Keratinocyte (primary cell): ENCODE results near the gene ACBD5.

Experiments
- EZH2 ChIP-seq: IDR thresholded peaks from one replicate; pipeline ENCODE4 v1.6.1; 2012; ENCODE audit warnings: inconsistent platforms, mild to moderate bottlenecking, low read length, moderate library complexity
- TF ChIP-seq, protein P1 (sequence below), 3 experiments: IDR thresholded peaks in 1 of 3; conservative IDR thresholded peaks in 1 of 3; optimal IDR thresholded peaks in 1 of 3; 2 replicates in 2 of 3; 3 replicates in 1 of 3; pipeline versions ENCODE3 to v1.5.1; 2011; ENCODE audit warnings: low read length in 3 of 3, mild to moderate bottlenecking in 3 of 3, moderate library complexity in 2 of 3, control low read depth in 1 of 3, inconsistent platforms in 1 of 3; ENCODE audit not compliant: insufficient read depth in 2 of 3; ENCODE audit errors: extremely low read depth in 1 of 3

DNA sequence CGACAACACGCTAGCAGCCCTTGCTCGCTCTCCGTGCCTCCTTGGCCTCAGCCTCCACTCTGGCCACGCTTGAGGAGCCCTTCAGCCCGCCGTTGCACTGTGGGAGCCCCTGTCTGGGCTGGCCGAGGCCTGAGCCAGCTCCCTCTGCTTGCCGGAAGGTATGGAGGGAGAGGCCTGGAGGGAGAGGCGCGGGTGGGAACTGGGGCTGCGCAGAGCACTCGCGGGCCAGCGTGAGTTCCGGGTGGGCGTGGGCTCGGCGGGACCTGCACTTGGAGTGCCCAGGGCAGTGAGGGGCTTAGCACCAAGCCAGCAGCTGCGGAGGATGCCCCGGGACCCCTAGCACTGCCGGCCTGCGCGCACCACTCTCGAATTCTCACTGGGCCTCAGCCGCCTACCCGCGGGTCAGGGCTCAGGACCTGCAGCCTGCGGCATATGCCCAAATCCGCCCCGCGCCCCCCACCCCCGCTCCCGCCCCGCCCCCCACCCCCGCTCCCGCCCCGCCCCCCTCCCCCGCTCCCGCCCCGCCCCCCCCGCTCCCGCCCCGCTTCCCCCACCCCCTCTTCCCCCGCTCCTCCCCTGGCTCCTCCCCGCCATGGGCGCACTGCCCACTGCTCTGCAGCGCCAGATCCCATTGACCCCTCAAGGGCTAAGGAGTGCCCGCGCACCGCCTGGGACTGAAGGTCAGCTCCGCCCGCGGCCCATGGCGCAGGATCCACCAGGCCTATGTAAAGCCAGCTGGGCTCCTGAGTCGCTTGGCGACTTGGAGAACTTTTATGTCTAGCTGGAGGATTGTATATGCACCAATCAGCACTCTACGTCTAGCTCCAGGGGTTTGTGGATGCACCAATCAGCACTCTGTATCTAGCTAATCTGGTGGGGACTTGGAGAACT, 15.9 kb upstream of the ACBD5 start:
- TF ChIP-seq EZH2 = no peak
- TF ChIP-seq, protein P1, sequence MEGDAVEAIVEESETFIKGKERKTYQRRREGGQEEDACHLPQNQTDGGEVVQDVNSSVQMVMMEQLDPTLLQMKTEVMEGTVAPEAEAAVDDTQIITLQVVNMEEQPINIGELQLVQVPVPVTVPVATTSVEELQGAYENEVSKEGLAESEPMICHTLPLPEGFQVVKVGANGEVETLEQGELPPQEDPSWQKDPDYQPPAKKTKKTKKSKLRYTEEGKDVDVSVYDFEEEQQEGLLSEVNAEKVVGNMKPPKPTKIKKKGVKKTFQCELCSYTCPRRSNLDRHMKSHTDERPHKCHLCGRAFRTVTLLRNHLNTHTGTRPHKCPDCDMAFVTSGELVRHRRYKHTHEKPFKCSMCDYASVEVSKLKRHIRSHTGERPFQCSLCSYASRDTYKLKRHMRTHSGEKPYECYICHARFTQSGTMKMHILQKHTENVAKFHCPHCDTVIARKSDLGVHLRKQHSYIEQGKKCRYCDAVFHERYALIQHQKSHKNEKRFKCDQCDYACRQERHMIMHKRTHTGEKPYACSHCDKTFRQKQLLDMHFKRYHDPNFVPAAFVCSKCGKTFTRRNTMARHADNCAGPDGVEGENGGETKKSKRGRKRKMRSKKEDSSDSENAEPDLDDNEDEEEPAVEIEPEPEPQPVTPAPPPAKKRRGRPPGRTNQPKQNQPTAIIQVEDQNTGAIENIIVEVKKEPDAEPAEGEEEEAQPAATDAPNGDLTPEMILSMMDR (optimal IDR thresholded peaks at IDR 0.05 in 1 of 3, IDR thresholded peaks at IDR 0.05 in 1 of 3, conservative IDR thresholded peaks at IDR 0.05 in 1 of 3; ENCODE audit: extremely low read depth in 1 of 3, insufficient read depth in 2 of 3, low read length in 3 of 3) = no peak
